Measurements from ENCODE around the gene ZNF70.

Gene ZNF70

GRCh38 chr22:23718371-23719165, 32.3 kb downstream of the ZNF70 start:
- Histone ChIP-seq H3K4me3 (no peak overlapping the region), H3K27ac (no peak overlapping the region)
- TF ChIP-seq CTCF (IDR thresholded peaks at IDR 0.05): no peak
- no peak for DNase-seq (ENCODE audit: low spot score)

GRCh38 chr22:23716811-23717801, 33.8 kb downstream of the ZNF70 start:
- H3K27ac ChIP-seq: peak overlapping the region; percentile 16 to 64

GRCh38 chr22:23715806-23716375, 35.0 kb downstream of the ZNF70 start:
- Histone ChIP-seq H3K27ac (no peak overlapping the region), H3K4me3 (peak overlapping the region; percentile 79)
- DNase-seq (ENCODE audit: low spot score): no peak
- no peak for TF ChIP-seq CTCF (IDR thresholded peaks at IDR 0.05)

More at GRCh38 chr22:23716811-23717801, 33.8 kb downstream of the ZNF70 start:
- peak overlapping the region; percentile 79 for H3K4me3 ChIP-seq
- TF ChIP-seq CTCF (IDR thresholded peaks at IDR 0.05): no peak
- peak; percentile 89 for DNase-seq (ENCODE audit: low spot score)

- DNase-seq (ENCODE audit: low spot score): no peak
- TF ChIP-seq CTCF (IDR thresholded peaks at IDR 0.05): no peak
- H3K4me3 ChIP-seq: no peak overlapping the region
- no peak overlapping the region for H3K27ac ChIP-seq
These were observed 36.0 kb downstream of the ZNF70 start for GRCh38 chr22:23714596-23715578.

GRCh38 chr22:23713696-23714595, 37.0 kb downstream of the ZNF70 start:
- Histone ChIP-seq H3K27ac (no peak overlapping the region), H3K4me3 (no peak overlapping the region)
- TF ChIP-seq CTCF (IDR thresholded peaks at IDR 0.05): no peak
- DNase-seq (ENCODE audit: low spot score): no peak

Data from coronary artery (tissue), 2 donors.